ENCODE results near the gene THAP9.

THAP9 gene

DNA sequence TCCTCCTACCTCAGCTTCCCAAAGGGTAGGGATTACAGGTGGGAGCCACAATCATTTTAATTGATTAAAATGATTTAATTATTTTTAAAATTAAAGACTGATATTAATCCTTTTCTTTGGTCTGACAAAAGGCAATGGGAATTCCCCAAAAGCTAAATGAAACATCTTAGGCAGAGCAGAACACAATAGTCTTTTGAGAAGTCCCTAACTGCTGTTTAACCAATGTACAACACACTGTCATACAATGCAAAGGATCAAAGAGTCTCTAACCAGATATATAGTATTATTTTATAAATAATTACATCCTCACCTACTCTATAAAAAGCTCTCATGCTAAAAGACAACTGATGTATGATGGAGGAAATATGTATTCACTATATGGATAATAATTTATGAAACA, 47.0 kb downstream of the THAP9 start:
- DNase-seq, result no peak
- Histone ChIP-seq H4K20me1 (ENCODE audit: insufficient read depth, low read length) (no peaks in the 10 kb centered on the region; the same call in 1 of the 2 replicates), H3K79me2 (ENCODE audit: insufficient read depth, low read length) (peaks cover 33% of the 10 kb centered on the region), H3K27me3 (ENCODE audit: insufficient read depth, low read length, poor library complexity) (no peaks in the 10 kb centered on the region), H3K27ac (ENCODE audit: low read length) (no peak overlapping the region), H3K4me3 (ENCODE audit: low read depth in 1 of 2, low read length in 2 of 2) (no peak overlapping the region), H3K9me3 (ENCODE audit: insufficient read depth, low read length, severe bottlenecking) (no peaks in the 10 kb centered on the region), H3K9ac (ENCODE audit: low read depth, low read length) (no peak overlapping the region), H3K4me1 (ENCODE audit: insufficient read depth, low read length) (no peaks in the 10 kb centered on the region), H3K36me3 (ENCODE audit: insufficient read depth, low read length) (peaks cover 58% of the 10 kb centered on the region), H3K4me2 (ENCODE audit: insufficient read depth, low read length) (no peak overlapping the region), H2AFZ (ENCODE audit: low read depth, low read length) (no peak overlapping the region)
- no peak for TF ChIP-seq EZH2 (IDR thresholded peaks at IDR 0.05; ENCODE audit: borderline replicate concordance, low read depth, low read length, severe bottlenecking)
- TF ChIP-seq, protein P1, sequence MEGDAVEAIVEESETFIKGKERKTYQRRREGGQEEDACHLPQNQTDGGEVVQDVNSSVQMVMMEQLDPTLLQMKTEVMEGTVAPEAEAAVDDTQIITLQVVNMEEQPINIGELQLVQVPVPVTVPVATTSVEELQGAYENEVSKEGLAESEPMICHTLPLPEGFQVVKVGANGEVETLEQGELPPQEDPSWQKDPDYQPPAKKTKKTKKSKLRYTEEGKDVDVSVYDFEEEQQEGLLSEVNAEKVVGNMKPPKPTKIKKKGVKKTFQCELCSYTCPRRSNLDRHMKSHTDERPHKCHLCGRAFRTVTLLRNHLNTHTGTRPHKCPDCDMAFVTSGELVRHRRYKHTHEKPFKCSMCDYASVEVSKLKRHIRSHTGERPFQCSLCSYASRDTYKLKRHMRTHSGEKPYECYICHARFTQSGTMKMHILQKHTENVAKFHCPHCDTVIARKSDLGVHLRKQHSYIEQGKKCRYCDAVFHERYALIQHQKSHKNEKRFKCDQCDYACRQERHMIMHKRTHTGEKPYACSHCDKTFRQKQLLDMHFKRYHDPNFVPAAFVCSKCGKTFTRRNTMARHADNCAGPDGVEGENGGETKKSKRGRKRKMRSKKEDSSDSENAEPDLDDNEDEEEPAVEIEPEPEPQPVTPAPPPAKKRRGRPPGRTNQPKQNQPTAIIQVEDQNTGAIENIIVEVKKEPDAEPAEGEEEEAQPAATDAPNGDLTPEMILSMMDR (IDR thresholded peaks at IDR 0.05; ENCODE audit: borderline replicate concordance, extremely low read depth, low read length, poor library complexity, severe bottlenecking), result no peak
- no peak for ATAC-seq (ENCODE audit: insufficient read depth, low read depth)

DNA sequence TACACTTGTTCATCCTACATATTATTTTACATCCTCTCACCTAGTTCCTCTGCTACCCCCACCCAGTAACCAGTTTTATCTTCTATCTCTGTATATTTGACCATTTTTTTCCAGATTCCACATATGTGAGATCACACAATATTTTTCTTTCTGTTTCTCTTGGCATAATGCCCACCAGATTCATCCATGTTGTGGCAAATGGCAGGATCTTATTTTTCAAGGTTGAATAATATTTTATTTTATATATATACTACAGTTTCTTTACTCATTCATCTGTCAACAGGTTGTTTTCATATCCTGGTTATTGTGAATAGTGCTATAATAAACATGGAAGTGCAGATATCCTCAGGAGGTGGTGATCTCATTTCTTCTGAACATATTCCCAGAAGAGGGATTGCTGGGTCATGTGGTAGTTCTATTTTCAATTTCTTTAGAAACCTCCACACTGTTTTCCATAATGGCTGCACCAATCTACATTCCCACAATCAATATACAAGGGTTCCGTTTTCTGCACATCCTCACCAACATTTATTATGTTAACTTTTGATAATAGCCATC, 48.2 kb downstream of the THAP9 start:
- H2AFZ ChIP-seq (ENCODE audit: low read depth, low read length), result no peak overlapping the region
- no peak for DNase-seq
- no peaks in the 10 kb centered on the region; the same call in 1 of the 2 replicates for H4K20me1 ChIP-seq (ENCODE audit: insufficient read depth, low read length)
- H3K36me3 ChIP-seq (ENCODE audit: insufficient read depth, low read length), result peaks cover 60% of the 10 kb centered on the region
- H3K79me2 ChIP-seq (ENCODE audit: insufficient read depth, low read length), result peaks cover 36% of the 10 kb centered on the region
- no peaks in the 10 kb centered on the region for H3K4me1 ChIP-seq (ENCODE audit: insufficient read depth, low read length)
- H3K9ac ChIP-seq (ENCODE audit: low read depth, low read length), result no peak overlapping the region
- no peak for TF ChIP-seq EZH2 (IDR thresholded peaks at IDR 0.05; ENCODE audit: borderline replicate concordance, low read depth, low read length, severe bottlenecking)
- TF ChIP-seq, protein P1 (IDR thresholded peaks at IDR 0.05; ENCODE audit: borderline replicate concordance, extremely low read depth, low read length, poor library complexity, severe bottlenecking), result no peak
- no peaks in the 10 kb centered on the region for H3K9me3 ChIP-seq (ENCODE audit: insufficient read depth, low read length, severe bottlenecking)
- no peaks in the 10 kb centered on the region for H3K27me3 ChIP-seq (ENCODE audit: insufficient read depth, low read length, poor library complexity)
- no peak overlapping the region for H3K4me2 ChIP-seq (ENCODE audit: insufficient read depth, low read length)
- ATAC-seq (ENCODE audit: insufficient read depth, low read depth), result no peak
- H3K4me3 ChIP-seq (ENCODE audit: low read depth in 1 of 2, low read length in 2 of 2), result no peak overlapping the region
- no peak overlapping the region for H3K27ac ChIP-seq (ENCODE audit: low read length)

DNA sequence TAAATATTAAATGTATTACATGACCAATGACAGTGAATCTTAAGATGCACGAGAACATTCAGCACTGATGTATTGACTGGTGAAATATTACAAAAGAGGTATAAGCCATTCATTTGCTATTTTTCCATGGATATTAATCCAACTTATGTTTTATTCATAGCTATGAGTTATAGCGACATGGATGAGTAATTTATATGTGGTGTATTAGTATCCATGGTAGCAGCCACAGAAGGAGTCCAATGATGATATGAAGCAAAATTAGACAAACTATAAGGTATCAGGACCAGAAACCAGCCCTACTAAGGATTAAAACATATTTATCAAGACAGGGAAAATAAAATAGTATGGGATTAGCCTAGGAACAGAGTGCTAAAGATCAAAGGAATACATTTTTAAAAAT, 50.7 kb downstream of the THAP9 start:
- Histone ChIP-seq H3K4me3 (ENCODE audit: low read depth in 1 of 2, low read length in 2 of 2) (no peak overlapping the region), H3K36me3 (ENCODE audit: insufficient read depth, low read length) (peaks cover 51% of the 10 kb centered on the region), H2AFZ (ENCODE audit: low read depth, low read length) (no peak overlapping the region), H3K27me3 (ENCODE audit: insufficient read depth, low read length, poor library complexity) (no peaks in the 10 kb centered on the region), H3K27ac (ENCODE audit: low read length) (no peak overlapping the region), H3K4me1 (ENCODE audit: insufficient read depth, low read length) (no peaks in the 10 kb centered on the region), H4K20me1 (ENCODE audit: insufficient read depth, low read length) (no peaks in the 10 kb centered on the region; the same call in 1 of the 2 replicates), H3K79me2 (ENCODE audit: insufficient read depth, low read length) (peaks cover 44% of the 10 kb centered on the region), H3K9ac (ENCODE audit: low read depth, low read length) (no peak overlapping the region), H3K9me3 (ENCODE audit: insufficient read depth, low read length, severe bottlenecking) (no peaks in the 10 kb centered on the region), H3K4me2 (ENCODE audit: insufficient read depth, low read length) (no peak overlapping the region)
- DNase-seq (no peak), ATAC-seq (ENCODE audit: insufficient read depth, low read depth) (no peak)
- TF ChIP-seq, protein P1 (IDR thresholded peaks at IDR 0.05; ENCODE audit: borderline replicate concordance, extremely low read depth, low read length, poor library complexity, severe bottlenecking), result no peak
- no peak for TF ChIP-seq EZH2 (IDR thresholded peaks at IDR 0.05; ENCODE audit: borderline replicate concordance, low read depth, low read length, severe bottlenecking)

All from DND-41 (cell line).